GM12891 (cell line): Measurements from ENCODE around the gene SLC38A10.

Experiments
- PAX5 ChIP-seq: IDR thresholded peaks from 2 replicates; pipeline ENCODE4 v1.6.1; 2011; ENCODE audit warnings: low read length, moderate library complexity, mild to moderate bottlenecking; ENCODE audit not compliant: insufficient read depth, severe bottlenecking
- POLR2A ChIP-seq: IDR thresholded peaks from 2 replicates; pipeline ENCODE4 v1.6.1; 2011; ENCODE audit warnings: low read depth, low read length, control low read depth
- POLR2AphosphoS5 ChIP-seq: IDR thresholded peaks from 2 replicates; pipeline ENCODE4 v1.6.1; 2011; ENCODE audit warnings: low read depth, low read length, control low read depth
- TAF1 ChIP-seq: IDR thresholded peaks from 2 replicates; pipeline ENCODE4 v1.6.1; 2011; ENCODE audit warnings: low read depth, low read length, control low read depth

DNA sequence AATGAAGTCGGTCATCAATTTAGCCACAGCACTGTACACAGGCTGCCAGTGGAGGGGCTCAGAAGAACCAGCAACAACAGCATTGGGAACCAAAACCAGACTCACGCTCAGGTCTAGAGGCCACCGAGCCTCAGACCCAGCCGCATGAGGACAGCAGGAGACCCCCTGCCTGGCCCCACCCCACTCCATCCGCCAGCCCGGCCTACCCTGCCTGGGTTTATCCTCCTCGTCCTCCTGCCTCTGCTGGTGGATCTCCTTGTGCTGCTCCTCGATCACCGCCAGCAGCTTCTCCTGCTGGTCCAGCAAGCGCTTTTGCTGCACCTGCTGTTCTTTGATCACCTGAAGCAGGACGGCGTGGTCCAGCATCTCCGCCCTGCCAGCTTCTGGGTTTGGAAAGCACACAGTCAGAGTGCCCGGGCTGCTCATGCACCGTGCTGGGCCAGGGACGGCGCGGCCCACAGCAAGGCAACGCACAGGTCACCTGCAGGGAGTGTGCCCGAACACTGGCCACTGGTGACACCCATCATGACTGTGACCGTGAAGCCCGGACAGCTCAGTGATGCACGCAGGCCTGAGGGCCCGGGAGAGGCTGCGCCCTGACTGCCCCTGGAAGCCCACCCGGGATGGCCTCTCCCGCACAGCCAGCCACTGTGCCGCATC is 48.3 kb downstream of the SLC38A10 start:
- TF ChIP-seq POLR2A, result no peak; the same call in 1 of the 2 replicates
- peak; percentile 49; the same call in 1 of the 2 replicates for TF ChIP-seq POLR2AphosphoS5
- no peak for TF ChIP-seq TAF1
- no peak for TF ChIP-seq PAX5
